ENCODE data around the gene TP53TG5. TPM values are rescaled to one million over a fixed set of nuclear protein-coding genes. Genes with fewer than 3 reads are reported as not detected.

Gene TP53TG5
- total and polyA plus RNA-seq, 2 donors from 2014 or later: not detected

- intact Hi-C loops (cut with DNase I): no loop called here
- Histone ChIP-seq H3K4me1 (ENCODE audit: control insufficient read depth in 2 of 3, insufficient read depth in 2 of 3, low read depth in 1 of 3, low read length in 3 of 3) (no peaks in the 10 kb centered on the region), H3K27me3 (ENCODE audit: control insufficient read depth, insufficient read depth, low read length) (no peaks in the 10 kb centered on the region), H3K36me3 (ENCODE audit: control insufficient read depth in 2 of 3, insufficient read depth in 3 of 3, low read length in 3 of 3) (peaks cover 0 to 22% (median 17%) of the 10 kb centered on the region in 3 donors), H3K9me3 (ENCODE audit: control insufficient read depth in 2 of 3, insufficient read depth in 1 of 3, low read length in 3 of 3) (no peaks in the 10 kb centered on the region), H3K4me3 (ENCODE audit: low read length in 3 of 3) (no peak overlapping the region), H3K27ac (ENCODE audit: low read depth in 2 of 2, low read length in 2 of 2) (no peak overlapping the region), H3K9ac (ENCODE audit: low read length in 3 of 3) (no peak overlapping the region)
- TF ChIP-seq, protein P1, sequence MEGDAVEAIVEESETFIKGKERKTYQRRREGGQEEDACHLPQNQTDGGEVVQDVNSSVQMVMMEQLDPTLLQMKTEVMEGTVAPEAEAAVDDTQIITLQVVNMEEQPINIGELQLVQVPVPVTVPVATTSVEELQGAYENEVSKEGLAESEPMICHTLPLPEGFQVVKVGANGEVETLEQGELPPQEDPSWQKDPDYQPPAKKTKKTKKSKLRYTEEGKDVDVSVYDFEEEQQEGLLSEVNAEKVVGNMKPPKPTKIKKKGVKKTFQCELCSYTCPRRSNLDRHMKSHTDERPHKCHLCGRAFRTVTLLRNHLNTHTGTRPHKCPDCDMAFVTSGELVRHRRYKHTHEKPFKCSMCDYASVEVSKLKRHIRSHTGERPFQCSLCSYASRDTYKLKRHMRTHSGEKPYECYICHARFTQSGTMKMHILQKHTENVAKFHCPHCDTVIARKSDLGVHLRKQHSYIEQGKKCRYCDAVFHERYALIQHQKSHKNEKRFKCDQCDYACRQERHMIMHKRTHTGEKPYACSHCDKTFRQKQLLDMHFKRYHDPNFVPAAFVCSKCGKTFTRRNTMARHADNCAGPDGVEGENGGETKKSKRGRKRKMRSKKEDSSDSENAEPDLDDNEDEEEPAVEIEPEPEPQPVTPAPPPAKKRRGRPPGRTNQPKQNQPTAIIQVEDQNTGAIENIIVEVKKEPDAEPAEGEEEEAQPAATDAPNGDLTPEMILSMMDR (IDR thresholded peaks at IDR 0.05; ENCODE audit: borderline replicate concordance, extremely low read depth, insufficient read depth): no peak
- DNase-seq: no peak
- no peak for FAIRE-seq
These were observed 47.4 kb upstream of the TP53TG5 start for GRCh38 chr20:45425561-45425960.

DNA sequence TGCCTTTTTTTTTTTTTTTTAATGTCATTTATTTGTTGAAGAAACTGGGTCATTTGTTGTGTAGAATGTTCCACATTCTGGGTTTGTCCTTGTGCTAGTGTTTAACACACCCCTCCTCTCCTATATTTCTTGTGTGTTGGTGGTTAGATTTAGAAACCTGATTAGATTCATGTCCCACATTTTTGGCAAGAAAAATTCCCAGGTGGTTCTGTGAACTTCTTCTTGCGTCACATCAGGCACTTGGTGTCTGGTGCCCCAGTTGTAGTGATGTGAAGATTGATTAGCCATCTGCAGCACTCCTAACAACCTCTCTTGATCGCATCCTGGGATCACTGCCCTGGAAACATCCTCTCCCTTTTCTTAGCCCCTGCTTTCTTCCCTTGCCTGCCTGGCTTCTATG, 45.6 kb upstream of the TP53TG5 start:
- no peak overlapping the region for H3K9ac ChIP-seq (ENCODE audit: low read length in 3 of 3)
- FAIRE-seq (no peak), DNase-seq (no peak)
- peaks cover 0 to 35% (median 29%) of the 10 kb centered on the region in 3 donors for H3K36me3 ChIP-seq (ENCODE audit: control insufficient read depth in 2 of 3, insufficient read depth in 3 of 3, low read length in 3 of 3)
- intact Hi-C loops (cut with DNase I): no loop called here
- no peaks in the 10 kb centered on the region for H3K27me3 ChIP-seq (ENCODE audit: control insufficient read depth, insufficient read depth, low read length)
- no peaks in the 10 kb centered on the region for H3K4me1 ChIP-seq (ENCODE audit: control insufficient read depth in 2 of 3, insufficient read depth in 2 of 3, low read depth in 1 of 3, low read length in 3 of 3)
- no peak overlapping the region for H3K4me3 ChIP-seq (ENCODE audit: low read length in 3 of 3)
- TF ChIP-seq, protein P1 (IDR thresholded peaks at IDR 0.05; ENCODE audit: borderline replicate concordance, extremely low read depth, insufficient read depth): no peak
- no peaks in the 10 kb centered on the region for H3K9me3 ChIP-seq (ENCODE audit: control insufficient read depth in 2 of 3, insufficient read depth in 1 of 3, low read length in 3 of 3)
- no peak overlapping the region for H3K27ac ChIP-seq (ENCODE audit: low read depth in 2 of 2, low read length in 2 of 2)

DNA sequence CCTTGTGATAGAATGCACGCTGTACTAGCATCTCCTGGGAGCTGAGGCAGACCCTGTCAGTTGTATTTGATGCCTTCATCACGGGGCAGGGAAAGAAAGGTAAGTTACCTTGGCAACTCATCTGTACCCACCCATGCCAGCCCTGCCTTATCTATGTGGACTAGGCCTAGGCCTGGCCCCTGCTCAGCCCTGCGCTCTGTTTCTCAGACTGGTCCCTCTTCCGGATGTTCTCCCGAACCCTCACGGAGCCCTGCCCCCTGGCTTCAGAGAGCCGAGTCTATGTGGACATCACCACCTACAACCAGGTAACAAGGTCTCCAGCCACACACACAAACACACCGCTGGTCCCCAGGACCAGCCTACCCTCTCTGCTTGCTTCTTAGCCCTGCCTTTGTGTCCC, 42.0 kb upstream of the TP53TG5 start:
- H3K36me3 ChIP-seq (ENCODE audit: control insufficient read depth in 2 of 3, insufficient read depth in 3 of 3, low read length in 3 of 3): peaks cover 0 to 35% (median 29%) of the 10 kb centered on the region in 3 donors
- FAIRE-seq: no peak
- TF ChIP-seq, protein P1 (IDR thresholded peaks at IDR 0.05; ENCODE audit: borderline replicate concordance, extremely low read depth, insufficient read depth): no peak
- no peak for DNase-seq
- H3K9me3 ChIP-seq (ENCODE audit: control insufficient read depth in 2 of 3, insufficient read depth in 1 of 3, low read length in 3 of 3): no peaks in the 10 kb centered on the region
- intact Hi-C loops (cut with DNase I): no loop called here
- H3K4me1 ChIP-seq (ENCODE audit: control insufficient read depth in 2 of 3, insufficient read depth in 2 of 3, low read depth in 1 of 3, low read length in 3 of 3): peaks cover 0 to 6% (median 5%) of the 10 kb centered on the region in 3 donors
- H3K27me3 ChIP-seq (ENCODE audit: control insufficient read depth, insufficient read depth, low read length): no peaks in the 10 kb centered on the region
- no peak overlapping the region for H3K4me3 ChIP-seq (ENCODE audit: low read length in 3 of 3)
- no peak overlapping the region for H3K9ac ChIP-seq (ENCODE audit: low read length in 3 of 3)
- no peak overlapping the region for H3K27ac ChIP-seq (ENCODE audit: low read depth in 2 of 2, low read length in 2 of 2)
